GM18502 (cell line): ENCODE results near the gene ERCC5.

Source experiments
- ATAC-seq: cut with Tn5 transposase; IDR thresholded peaks from one replicate; pipeline ENCODE4 v1.9.1; 2021; ENCODE audit warnings: mild to moderate bottlenecking; ENCODE audit not compliant: unreplicated experiment, poor library complexity

Gene ERCC5

GRCh38 chr13:102879793-102880499, 34.1 kb downstream of the ERCC5 start:
- ATAC-seq = no peak

- no peak for ATAC-seq
Observed at GRCh38 chr13:102881819-102882686, 36.2 kb downstream of the ERCC5 start.

GRCh38 chr13:102892503-102892902, 46.7 kb downstream of the ERCC5 start:
- ATAC-seq = no peak

- ATAC-seq = peak; percentile 16
Observed at GRCh38 chr13:102897371-102898138, 51.7 kb downstream of the ERCC5 start.

- ATAC-seq = no peak
Observed at GRCh38 chr13:102900193-102900608, 54.4 kb downstream of the ERCC5 start.

- ATAC-seq = no peak
Observed at GRCh38 chr13:102901056-102901455, 55.2 kb downstream of the ERCC5 start.

GRCh38 chr13:102901615-102902305, 55.9 kb downstream of the ERCC5 start:
- no peak for ATAC-seq

- no peak for ATAC-seq
Observed at GRCh38 chr13:102902789-102903347, 57.0 kb downstream of the ERCC5 start.

DNA sequence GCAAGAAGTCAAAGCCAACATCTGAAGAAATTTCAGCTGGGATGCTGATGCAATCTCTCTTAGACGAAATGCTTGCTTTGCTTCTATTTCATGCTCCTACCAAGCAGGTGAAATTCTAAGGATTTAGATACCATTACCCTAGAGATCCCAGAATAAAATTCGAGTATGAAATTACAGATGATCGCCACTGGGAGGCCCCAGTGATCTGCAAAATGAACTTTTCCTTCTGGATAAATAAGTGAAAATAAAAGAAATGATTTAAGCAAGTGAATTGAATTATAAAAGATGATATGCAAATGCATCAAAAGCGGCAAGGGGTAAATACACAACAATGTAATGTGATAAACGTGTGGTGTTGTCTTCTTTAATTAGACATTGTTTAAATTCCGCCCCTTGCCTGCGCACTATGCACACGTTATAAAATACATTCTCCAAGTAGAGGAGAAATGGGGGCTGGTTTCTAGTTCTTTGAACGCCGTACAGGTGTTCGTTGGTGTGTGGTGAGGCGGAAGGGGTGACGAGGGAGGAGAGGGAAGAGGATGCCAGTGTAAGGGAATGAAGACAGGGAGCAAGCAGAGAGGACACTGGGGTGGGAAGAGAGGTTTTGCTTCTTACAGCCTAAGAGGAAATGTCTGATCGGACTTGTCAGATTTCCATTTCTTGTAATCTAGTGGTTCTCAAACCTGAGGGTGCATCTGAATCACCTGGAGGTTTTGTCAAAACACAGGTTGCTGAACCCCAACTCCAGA, 58.0 kb downstream of the ERCC5 start:
- no peak for ATAC-seq

- ATAC-seq = no peak
Observed at GRCh38 chr13:102904408-102904862, 58.6 kb downstream of the ERCC5 start.

DNA sequence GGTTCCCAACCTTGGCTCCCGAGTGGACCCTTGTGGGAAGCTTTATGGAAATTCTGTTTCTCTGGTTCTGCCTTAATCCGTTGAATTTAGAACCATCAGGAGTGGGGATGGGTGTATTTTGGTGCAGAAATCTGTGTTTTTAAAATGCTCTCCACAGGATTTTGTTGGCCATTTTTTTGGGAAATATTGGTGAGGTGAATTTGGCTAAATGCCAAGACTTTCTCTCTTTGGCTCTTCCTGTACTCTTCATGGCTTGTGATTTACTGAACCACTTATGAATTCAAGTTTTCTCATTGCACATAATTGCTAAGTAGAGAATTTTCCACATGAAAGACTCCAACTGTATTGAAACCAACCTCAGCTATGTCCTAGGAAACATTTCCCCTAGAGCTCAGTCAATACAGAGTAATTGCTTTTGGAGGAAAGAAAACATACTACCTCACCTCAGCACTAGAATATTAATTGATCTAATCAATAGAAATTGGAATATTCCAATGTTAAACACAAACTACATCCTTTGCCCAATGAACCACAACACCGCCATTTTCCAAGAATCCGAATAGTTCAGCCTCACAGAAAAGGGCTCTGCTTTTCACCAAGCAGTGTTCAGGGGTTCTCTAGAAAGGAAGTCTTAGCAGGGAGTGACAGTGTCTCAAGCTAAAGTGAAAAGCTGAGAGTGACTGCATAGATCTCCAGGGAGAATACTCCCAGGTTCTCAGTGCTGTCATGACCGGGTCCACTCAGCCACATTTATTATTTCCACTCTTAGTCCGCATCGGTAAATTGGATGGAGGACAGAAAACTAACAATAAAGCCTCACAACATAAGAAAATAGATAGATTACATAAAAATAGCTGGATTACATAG, 60.3 kb downstream of the ERCC5 start:
- no peak for ATAC-seq

DNA sequence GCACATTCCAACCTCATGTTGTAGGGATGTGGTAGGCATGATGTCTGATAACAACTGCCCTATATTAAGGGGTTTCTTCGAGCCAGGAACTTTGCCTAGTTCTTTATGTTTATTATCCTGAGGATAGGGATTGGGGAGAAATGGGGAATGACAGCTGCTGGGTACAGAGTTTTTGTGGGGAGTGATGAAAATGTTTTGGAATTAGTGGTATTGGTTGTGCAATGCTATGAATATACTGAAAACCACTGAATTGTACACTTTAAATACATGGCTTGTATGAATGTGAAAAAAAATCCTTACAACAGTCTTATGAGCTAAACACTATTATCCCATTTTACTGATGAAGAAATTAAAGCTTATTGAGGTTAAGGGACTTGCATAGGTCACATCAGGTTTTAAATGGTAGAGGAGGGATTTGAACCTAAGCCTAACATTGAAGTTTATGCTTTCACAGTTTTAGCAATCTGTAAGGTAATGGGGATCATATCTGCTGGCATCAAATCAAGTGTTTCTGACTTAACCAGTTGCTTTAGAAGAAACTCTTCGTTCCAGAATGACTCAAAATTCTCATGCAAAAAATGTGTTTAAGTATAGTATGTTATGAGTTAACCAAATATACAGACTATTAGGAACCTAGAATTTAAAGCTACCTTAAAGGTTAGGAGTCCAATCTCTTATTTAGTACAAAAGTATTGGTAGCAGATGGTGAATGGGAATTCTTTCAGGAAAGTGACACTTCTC, 61.4 kb downstream of the ERCC5 start:
- peak; percentile 78 for ATAC-seq

DNA sequence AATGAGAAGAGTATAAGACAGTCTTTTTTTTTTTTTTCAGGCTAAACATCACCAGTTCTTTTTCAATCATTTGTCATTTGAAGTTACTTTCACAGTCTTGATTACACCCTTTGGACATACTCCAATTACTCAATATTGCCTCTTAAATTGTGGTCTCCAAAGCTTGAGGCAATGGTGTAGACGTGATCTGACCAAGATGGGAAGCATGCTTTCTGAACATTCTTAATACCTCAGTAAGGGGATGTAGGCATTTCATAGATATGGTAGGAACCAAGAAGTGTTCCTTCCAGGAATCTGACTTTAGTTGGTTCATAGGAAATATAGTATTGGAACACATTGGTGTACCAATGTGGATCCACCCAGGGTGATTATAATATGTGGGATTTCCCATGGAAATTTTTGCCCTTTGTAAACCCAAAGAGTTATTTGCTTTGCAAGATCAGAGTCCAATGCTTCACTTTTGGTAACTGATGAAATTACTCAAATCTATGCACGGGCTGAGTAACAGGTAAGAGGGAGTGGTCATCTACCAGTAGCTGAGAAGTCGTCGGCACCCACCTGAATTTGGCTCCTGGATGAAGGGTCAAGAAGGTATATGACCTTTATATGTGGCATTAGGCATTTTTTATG, 62.2 kb downstream of the ERCC5 start:
- ATAC-seq = peak; percentile 14

GRCh38 chr13:102909971-102910370, 64.1 kb downstream of the ERCC5 start:
- ATAC-seq = no peak

DNA sequence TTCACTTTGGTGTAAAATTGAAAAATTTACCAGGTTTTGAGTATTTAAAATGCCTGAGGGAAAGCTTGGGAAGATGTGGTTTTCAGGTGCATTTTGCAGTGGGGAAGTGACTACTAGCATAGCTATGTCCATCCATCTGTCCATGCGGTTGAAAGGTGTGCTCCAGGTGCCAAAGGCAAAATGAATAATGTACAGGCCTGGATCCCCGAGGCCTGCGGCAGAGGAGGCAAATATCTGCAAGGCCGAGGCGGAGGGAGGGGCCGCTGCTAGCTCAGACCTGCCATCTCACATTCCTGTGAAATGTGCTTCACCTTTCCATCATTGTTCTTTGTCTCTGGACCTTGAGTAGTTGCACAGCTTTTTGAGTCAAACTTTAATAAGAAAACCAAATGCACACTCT, 65.5 kb downstream of the ERCC5 start:
- no peak for ATAC-seq

- no peak for ATAC-seq
Observed at GRCh38 chr13:102912599-102912998, 66.8 kb downstream of the ERCC5 start.

- ATAC-seq = no peak
Observed at GRCh38 chr13:102913914-102914313, 68.1 kb downstream of the ERCC5 start.
